ENCODE data around the gene C1orf74. TPM values are rescaled to one million over a fixed set of nuclear protein-coding genes. Genes with fewer than 3 reads are reported as not detected.
A peak's percentile ranks its signal among the peaks of the same experiment; 100 is the strongest.

C1orf74 gene
- total RNA-seq, 5 donors from 2014 or later (not counting 1 experiment from before 2014, with no cell fraction given): 0.58 to 1.3 (median 1.2) TPM

- peak overlapping the region; percentile 83 to 95 for H3K4me3 ChIP-seq (ENCODE audit: control insufficient read depth in 1 of 2, extremely low read depth in 1 of 2, low read length in 1 of 2)
- H3K9me3 Mint-ChIP-seq: no peaks in the 10 kb centered on the region
- no peaks in the 10 kb centered on the region for H3K27me3 ChIP-seq (replicated peaks in 1 of 2; ENCODE audit: control insufficient read depth in 2 of 2, extremely low read depth in 1 of 2, insufficient read depth in 2 of 2, low read length in 1 of 2)
- DNase-seq: peak in 1 of 35 experiments; percentile 41
- H3K9me3 ChIP-seq: no peaks in the 10 kb centered on the region
- CTCF ChIA-PET: interaction anchor here (1.5 to 4.5 kb wide), 7 partner anchors 11 to 202 kb away, joined by 3 to 41 read pairs (median 11); partner anchors contain the start of genes TRAF3IP3 (in 2 of the 2), C1orf74 (in 1 of the 2) and UTP25 (in 1 of the 2)
- peaks cover 49 to 61% (median 57%) of the 10 kb centered on the region in 3 donors for H3K4me1 Mint-ChIP-seq
- H3K4me3 Mint-ChIP-seq: no peak overlapping the region
- H3K4me1 ChIP-seq (ENCODE audit: control insufficient read depth in 1 of 2, extremely low read depth in 1 of 2, insufficient read depth in 2 of 2, low read length in 2 of 2): peaks cover 51 to 70% of the 10 kb centered on the region in 2 experiments
- H3K27ac ChIP-seq (ENCODE audit: low read length): peak overlapping the region; percentile 77
- no peaks in the 10 kb centered on the region for H3K27me3 Mint-ChIP-seq
- H3K36me3 ChIP-seq (ENCODE audit: control insufficient read depth in 2 of 2, extremely low read depth in 1 of 2, insufficient read depth in 1 of 2, low read length in 1 of 2): peaks cover 5 to 47% of the 10 kb centered on the region in 2 donors
- H3K36me3 Mint-ChIP-seq: peaks cover 48% of the 10 kb centered on the region
- no peak for ATAC-seq (replicated peaks in 1 of 4)
- H3K27ac Mint-ChIP-seq: no peak overlapping the region
- POLR2A ChIA-PET: interaction anchor here (0.8 to 1.8 kb wide), 6 partner anchors 11 to 63 kb away, joined by 3 to 8 read pairs (median 4); partner anchors contain the start of gene TRAF3IP3 (in 1 of the 2)
Observed at GRCh38 chr1:209767706-209768105, 16.7 kb downstream of the C1orf74 start.

DNA sequence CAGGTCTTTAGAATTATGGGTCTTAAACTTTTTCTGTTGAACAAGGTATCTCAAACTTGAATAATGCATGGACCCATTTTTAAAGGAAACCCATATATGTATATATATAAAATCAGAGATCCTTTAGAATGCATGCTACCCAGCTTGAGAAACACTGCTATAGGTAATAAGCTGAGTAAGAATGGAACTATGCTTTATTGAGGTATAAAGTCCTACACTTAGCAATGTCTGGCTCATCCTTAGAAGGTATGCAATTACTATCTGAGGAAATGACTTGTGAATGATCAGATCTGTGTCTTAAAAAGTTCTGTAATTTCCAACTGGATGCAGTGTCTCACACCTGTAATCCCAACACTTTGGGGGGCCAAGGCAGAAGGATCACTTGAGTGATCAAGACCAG, 17.3 kb downstream of the C1orf74 start:
- Mint-ChIP-seq H3K4me1 (peaks cover 55 to 67% (median 63%) of the 10 kb centered on the region in 3 donors), H3K27ac (no peak overlapping the region), H3K27me3 (no peaks in the 10 kb centered on the region), H3K9me3 (no peaks in the 10 kb centered on the region), H3K4me3 (no peak overlapping the region), H3K36me3 (peaks cover 55% of the 10 kb centered on the region)
- ChIA-PET CTCF (interaction anchor here (1.7 to 4.5 kb wide), 4 partner anchors 10 to 60 kb away, joined by 4 to 41 read pairs (median 24); partner anchors contain the start of genes TRAF3IP3 (in 2 of the 2) and UTP25 (in 1 of the 2)), POLR2A (no interaction called here)
- H3K4me3 ChIP-seq (ENCODE audit: control insufficient read depth in 1 of 2, extremely low read depth in 1 of 2, low read length in 1 of 2): peak overlapping the region; percentile 83 to 95
- ATAC-seq (replicated peaks in 1 of 4) (no peak), DNase-seq (no peak)
- H3K27me3 ChIP-seq (replicated peaks in 1 of 2; ENCODE audit: control insufficient read depth in 2 of 2, extremely low read depth in 1 of 2, insufficient read depth in 2 of 2, low read length in 1 of 2): no peaks in the 10 kb centered on the region
- no peaks in the 10 kb centered on the region for H3K9me3 ChIP-seq
- H3K4me1 ChIP-seq (ENCODE audit: control insufficient read depth in 1 of 2, extremely low read depth in 1 of 2, insufficient read depth in 2 of 2, low read length in 2 of 2): peaks cover 52 to 69% of the 10 kb centered on the region in 2 experiments
- peaks cover 10 to 47% of the 10 kb centered on the region in 2 donors for H3K36me3 ChIP-seq (ENCODE audit: control insufficient read depth in 2 of 2, extremely low read depth in 1 of 2, insufficient read depth in 1 of 2, low read length in 1 of 2)
- H3K27ac ChIP-seq (ENCODE audit: low read length): peak overlapping the region; percentile 77

- POLR2A ChIA-PET: interaction anchor here in 1 of 2 donors (1.0 kb wide), 1 partner anchor 10 kb away, joined by 3 read pairs; the partner anchor contains the start of gene TRAF3IP3
- no peaks in the 10 kb centered on the region for H3K27me3 ChIP-seq (replicated peaks in 1 of 2; ENCODE audit: control insufficient read depth in 2 of 2, extremely low read depth in 1 of 2, insufficient read depth in 2 of 2, low read length in 1 of 2)
- Mint-ChIP-seq H3K9me3 (no peaks in the 10 kb centered on the region), H3K36me3 (peaks cover 65% of the 10 kb centered on the region), H3K27me3 (no peaks in the 10 kb centered on the region), H3K4me1 (peaks cover 66 to 77% (median 73%) of the 10 kb centered on the region in 3 donors), H3K4me3 (peak overlapping the region in 2 of 3 donors; percentile 32 to 52), H3K27ac (no peak overlapping the region)
- CTCF ChIA-PET: interaction anchor here (0.8 to 4.5 kb wide), 6 partner anchors 9 to 57 kb away, joined by 3 to 41 read pairs (median 4); partner anchors contain the start of genes TRAF3IP3 (in 2 of the 2) and C1orf74 (in 1 of the 2)
- H3K4me3 ChIP-seq (ENCODE audit: control insufficient read depth in 1 of 2, extremely low read depth in 1 of 2, low read length in 1 of 2): peak overlapping the region in 1 of 2 donors; percentile 27
- ATAC-seq (replicated peaks in 1 of 4): no peak
- no peaks in the 10 kb centered on the region for H3K9me3 ChIP-seq
- 33% methylated on average over 1 of the region's 2 CpGs for whole genome bisulfite sequencing (ENCODE audit: insufficient coverage)
- H3K36me3 ChIP-seq (ENCODE audit: control insufficient read depth in 2 of 2, extremely low read depth in 1 of 2, insufficient read depth in 1 of 2, low read length in 1 of 2): peaks cover 10 to 55% of the 10 kb centered on the region in 2 donors
- no peak for DNase-seq
- H3K4me1 ChIP-seq (ENCODE audit: control insufficient read depth in 1 of 2, extremely low read depth in 1 of 2, insufficient read depth in 2 of 2, low read length in 2 of 2): peaks cover 53 to 68% of the 10 kb centered on the region in 2 experiments
- peak overlapping the region; percentile 20 for H3K27ac ChIP-seq (ENCODE audit: low read length)
Observed at GRCh38 chr1:209766051-209766450, 18.3 kb downstream of the C1orf74 start.

DNA sequence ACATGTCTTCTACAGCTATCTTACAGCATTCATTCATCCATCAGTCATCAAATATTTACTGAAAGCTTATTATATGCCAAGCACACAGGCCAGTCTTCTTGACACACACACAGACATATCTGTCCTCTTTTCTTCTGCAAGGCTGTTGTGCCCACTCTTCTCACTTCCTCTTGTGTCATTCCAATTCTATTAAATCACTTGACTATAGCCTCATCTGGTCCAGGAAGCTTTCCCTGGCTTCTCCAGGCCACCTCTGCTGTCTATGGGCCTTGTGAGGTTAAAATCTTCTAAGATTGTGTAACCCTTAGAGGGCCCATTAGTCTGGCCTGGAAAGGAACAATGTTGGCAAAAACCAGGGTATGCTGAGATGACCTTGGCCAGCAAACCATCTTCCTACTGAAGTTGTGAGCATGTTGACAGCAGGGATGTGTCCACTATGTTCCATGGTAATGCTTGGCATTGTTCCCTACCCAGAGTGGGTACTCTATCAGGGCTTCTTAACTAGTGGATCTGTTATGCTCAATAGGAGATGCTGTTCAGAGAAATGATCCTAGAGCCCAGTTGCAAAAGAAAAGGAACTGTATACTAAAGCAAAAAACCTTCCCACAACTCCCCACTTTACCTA, 23.2 kb downstream of the C1orf74 start:
- Histone ChIP-seq H3K36me3 (ENCODE audit: control insufficient read depth in 2 of 2, extremely low read depth in 1 of 2, insufficient read depth in 1 of 2, low read length in 1 of 2) (peaks cover 26 to 81% of the 10 kb centered on the region in 2 donors), H3K4me3 (ENCODE audit: control insufficient read depth in 1 of 2, extremely low read depth in 1 of 2, low read length in 1 of 2) (peak overlapping the region in 1 of 2 donors; percentile 11), H3K27ac (ENCODE audit: low read length) (peak overlapping the region; percentile 29), H3K4me1 (ENCODE audit: control insufficient read depth in 1 of 2, extremely low read depth in 1 of 2, insufficient read depth in 2 of 2, low read length in 2 of 2) (peaks cover 63 to 75% of the 10 kb centered on the region in 2 experiments), H3K27me3 (replicated peaks in 1 of 2; ENCODE audit: control insufficient read depth in 2 of 2, extremely low read depth in 1 of 2, insufficient read depth in 2 of 2, low read length in 1 of 2) (no peaks in the 10 kb centered on the region), H3K9me3 (no peaks in the 10 kb centered on the region)
- ATAC-seq (replicated peaks in 1 of 4): no peak
- Mint-ChIP-seq H3K27ac (peak overlapping the region; percentile 87 to 90), H3K4me3 (peak overlapping the region; percentile 51 to 92 (median 56)), H3K4me1 (peaks cover 79 to 92% (median 83%) of the 10 kb centered on the region in 3 donors), H3K27me3 (no peaks in the 10 kb centered on the region), H3K9me3 (no peaks in the 10 kb centered on the region), H3K36me3 (peaks cover 68% of the 10 kb centered on the region)
- ChIA-PET POLR2A (interaction anchor here in 1 of 2 donors (1.5 kb wide), 1 partner anchor 8 kb away, joined by 4 read pairs; no protein-coding TSS in a partner anchor), CTCF (interaction anchor here (0.6 to 2.3 kb wide), 6 partner anchors 8 to 63 kb away, joined by 3 to 11 read pairs (median 4); no protein-coding TSS in a partner anchor)
- DNase-seq: no peak

- H3K27ac ChIP-seq (ENCODE audit: low read length): peak overlapping the region; percentile 73
- peaks cover 59 to 75% of the 10 kb centered on the region in 2 experiments for H3K4me1 ChIP-seq (ENCODE audit: control insufficient read depth in 1 of 2, extremely low read depth in 1 of 2, insufficient read depth in 2 of 2, low read length in 2 of 2)
- H3K9me3 ChIP-seq: no peaks in the 10 kb centered on the region
- ChIA-PET POLR2A (interaction anchor here (0.5 to 1.5 kb wide), 3 partner anchors 10 to 52 kb away, joined by 3 to 5 read pairs (median 4); no protein-coding TSS in a partner anchor), CTCF (interaction anchor here (1.0 to 2.3 kb wide), 5 partner anchors 10 to 64 kb away, joined by 4 to 11 read pairs (median 5); no protein-coding TSS in a partner anchor)
- peaks cover 78 to 92% (median 85%) of the 10 kb centered on the region in 3 donors for H3K4me1 Mint-ChIP-seq
- no peaks in the 10 kb centered on the region for H3K9me3 Mint-ChIP-seq
- peak overlapping the region in 1 of 2 donors; percentile 29 for H3K4me3 ChIP-seq (ENCODE audit: control insufficient read depth in 1 of 2, extremely low read depth in 1 of 2, low read length in 1 of 2)
- DNase-seq (no peak), ATAC-seq (replicated peaks in 1 of 4) (no peak)
- H3K36me3 ChIP-seq (ENCODE audit: control insufficient read depth in 2 of 2, extremely low read depth in 1 of 2, insufficient read depth in 1 of 2, low read length in 1 of 2): peaks cover 21 to 73% of the 10 kb centered on the region in 2 donors
- no peaks in the 10 kb centered on the region for H3K27me3 Mint-ChIP-seq
- peak overlapping the region; percentile 24 to 92 (median 43) for H3K4me3 Mint-ChIP-seq
- H3K27me3 ChIP-seq (replicated peaks in 1 of 2; ENCODE audit: control insufficient read depth in 2 of 2, extremely low read depth in 1 of 2, insufficient read depth in 2 of 2, low read length in 1 of 2): no peaks in the 10 kb centered on the region
- H3K36me3 Mint-ChIP-seq: peaks cover 59% of the 10 kb centered on the region
- WGBS (ENCODE audit: insufficient coverage): 96% methylated on average over 12 of the region's 12 CpGs
- H3K27ac Mint-ChIP-seq: peak overlapping the region; percentile 99
Observed at GRCh38 chr1:209759829-209760359, 24.5 kb downstream of the C1orf74 start.

DNA sequence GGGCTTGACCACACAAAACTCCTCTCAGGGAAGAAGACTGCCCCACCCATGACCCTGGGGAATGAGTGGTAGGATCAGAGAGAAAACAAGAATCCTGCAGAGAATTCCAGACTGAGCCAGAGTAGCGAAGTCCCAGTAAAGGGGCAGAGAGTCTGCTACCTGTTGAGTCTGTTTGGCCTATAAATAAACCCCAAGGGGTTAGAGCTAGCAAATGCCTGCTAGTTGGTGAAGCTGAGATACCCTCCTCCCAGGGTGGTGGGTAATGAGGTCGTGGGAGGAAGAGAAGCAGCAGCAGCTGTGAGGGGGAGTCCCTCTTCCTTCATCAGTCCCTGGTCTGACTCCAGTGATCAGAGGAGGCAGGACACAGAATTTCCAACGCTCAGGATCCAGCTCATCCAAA, 26.0 kb downstream of the C1orf74 start:
- Mint-ChIP-seq H3K36me3 (peaks cover 48% of the 10 kb centered on the region), H3K27me3 (no peaks in the 10 kb centered on the region), H3K9me3 (no peaks in the 10 kb centered on the region), H3K27ac (peak overlapping the region; percentile 99), H3K4me3 (peak overlapping the region; percentile 92 to 98 (median 92)), H3K4me1 (peaks cover 79 to 94% (median 87%) of the 10 kb centered on the region in 3 donors)
- ATAC-seq (replicated peaks in 1 of 4) (no peak), DNase-seq (no peak)
- CTCF ChIA-PET: interaction anchor here (3.7 to 4.3 kb wide), 3 partner anchors 9 to 12 kb away, joined by 14 to 41 read pairs (median 21); no protein-coding TSS in a partner anchor
- H3K9me3 ChIP-seq: no peaks in the 10 kb centered on the region
- peak overlapping the region; percentile 78 to 79 for H3K4me3 ChIP-seq (ENCODE audit: control insufficient read depth in 1 of 2, extremely low read depth in 1 of 2, low read length in 1 of 2)
- peaks cover 59 to 73% of the 10 kb centered on the region in 2 experiments for H3K4me1 ChIP-seq (ENCODE audit: control insufficient read depth in 1 of 2, extremely low read depth in 1 of 2, insufficient read depth in 2 of 2, low read length in 2 of 2)
- peaks cover 21 to 59% of the 10 kb centered on the region in 2 donors for H3K36me3 ChIP-seq (ENCODE audit: control insufficient read depth in 2 of 2, extremely low read depth in 1 of 2, insufficient read depth in 1 of 2, low read length in 1 of 2)
- H3K27me3 ChIP-seq (replicated peaks in 1 of 2; ENCODE audit: control insufficient read depth in 2 of 2, extremely low read depth in 1 of 2, insufficient read depth in 2 of 2, low read length in 1 of 2): no peaks in the 10 kb centered on the region
- WGBS (ENCODE audit: insufficient coverage): no CpG with 5 or more reads among the region's 3 CpGs
- H3K27ac ChIP-seq (ENCODE audit: low read length): peak overlapping the region; percentile 73
- POLR2A ChIA-PET: interaction anchor here in 1 of 2 donors (0.5 kb wide), 1 partner anchor 52 kb away, joined by 7 read pairs; no protein-coding TSS in a partner anchor

Measured in T-cell (primary cell).